HepG2 (cell line): ENCODE data around the gene LOXL3. TPM values are rescaled to one million over a fixed set of nuclear protein-coding genes. Genes with fewer than 3 reads are reported as not detected.
A peak's percentile ranks its signal among the peaks of the same experiment; 100 is the strongest.
"Not testable (repeated sequence)": the region's sequence is repeated elsewhere in the genome, so short reads cannot be mapped to it uniquely, and the experiment has no call there.

Experiments used
- ATAC-seq: fragments of 200-7000 bp; cut with Tn5 transposase; 3 replicates; pipeline ENCODE4 v1.9.1; 2020; ENCODE audit warnings: mild to moderate bottlenecking, moderate library complexity
- BruUV-seq: library from RNA; stranded (reverse); fragments of 400-500 nt; replicated peaks from 2 replicates; lab custom pipeline; 2021; lab: Mats Ljungman, UMichigan
- CTCF ChIA-PET: fragments of 300-600 bp; formaldehyde crosslinking; extraction: SDS; loops from one replicate; lab custom pipeline; 2021; ENCODE audit warnings: low total read pairs, inconsistent platforms, low intra/inter-chr PET ratio; lab: Yijun Ruan, JAX
- POLR2A ChIA-PET: fragments of 350-600 bp; sonication (Branson Sonifier 250); formaldehyde crosslinking; loops from one replicate; lab custom pipeline; 2020; ENCODE audit warnings: antibody characterized with exemption, inconsistent platforms; lab: Yijun Ruan, JAX
- DNase-seq: peaks from one replicate; pipeline ENCODE4 v3.0.0-alpha.2; 2015; ENCODE audit warnings: low spot score
- FAIRE-seq: peaks from 3 replicates; lab custom pipeline; 2011; peaks lifted over from hg19 to GRCh38; lab: Jason Lieb, UNC
- H2AFZ ChIP-seq: one replicate; pipeline ENCODE4 v1.6.1; 2011; ENCODE audit warnings: low read length, inconsistent platforms
- H3K27ac ChIP-seq: fragments of 300-600 bp; 3 replicates; pipeline ENCODE4 v1.8.0; 2011; ENCODE audit warnings: mixed run types, mild to moderate bottlenecking, mixed read lengths, low read length, inconsistent platforms; ENCODE audit not compliant: insufficient read depth; ENCODE audit errors: extremely low read length
- H3K27me3 ChIP-seq, 2 experiments: fragments of 200-600 bp in 1 of 2; 2 replicates in 1 of 2; 3 replicates in 1 of 2; pipeline versions ENCODE4 v1.6.0 to v1.8.0; 2011; ENCODE audit warnings: low read length in 2 of 2, mild to moderate bottlenecking in 2 of 2, moderate library complexity in 2 of 2, inconsistent platforms in 1 of 2; ENCODE audit not compliant: insufficient read depth in 2 of 2, control insufficient read depth in 1 of 2
- H3K36me3 ChIP-seq, 2 experiments: fragments of 200-600 bp in 1 of 2; replicated peaks in 1 of 2; 2 replicates in 1 of 2; 3 replicates in 1 of 2; pipeline versions ENCODE4 v1.5.1 to v1.8.0; 2011; ENCODE audit warnings: low read length in 2 of 2, inconsistent platforms in 1 of 2; ENCODE audit not compliant: insufficient read depth in 2 of 2, control insufficient read depth in 1 of 2
- H3K4me1 ChIP-seq: 2 replicates; pipeline ENCODE4 v1.5.1; 2012; ENCODE audit warnings: low read length, inconsistent platforms; ENCODE audit not compliant: insufficient read depth
- H3K4me2 ChIP-seq: 2 replicates; pipeline ENCODE4 v1.6.0; 2011; ENCODE audit warnings: low read depth, low read length, inconsistent platforms
- H3K4me3 ChIP-seq, 3 experiments: fragments of 200-600 bp in 1 of 3; sonication (generic), shearing (Covaris generic) in 1 of 3; replicated peaks in 1 of 3; 2 replicates each; pipeline ENCODE4 v1.5.1; 2011 to 2016; ENCODE audit warnings: low read length in 3 of 3, inconsistent platforms in 2 of 3, low read depth in 2 of 3, mild to moderate bottlenecking in 2 of 3, control low read depth in 1 of 3, mixed read lengths in 1 of 3; ENCODE audit not compliant: insufficient read depth in 1 of 3
- H3K79me2 ChIP-seq: one replicate; pipeline ENCODE4 v1.6.1; 2011; ENCODE audit warnings: low read length, inconsistent platforms; ENCODE audit not compliant: insufficient read depth
- H3K9ac ChIP-seq: 2 replicates; pipeline ENCODE4 v1.6.0; 2011; ENCODE audit warnings: mild to moderate bottlenecking, low read depth, low read length, inconsistent platforms; ENCODE audit not compliant: insufficient read depth
- H3K9me3 ChIP-seq: 2 replicates; pipeline ENCODE4 v1.5.1; 2012; ENCODE audit warnings: mild to moderate bottlenecking, low read length
- H4K20me1 ChIP-seq: 2 replicates; pipeline ENCODE4 v1.6.0; 2011; ENCODE audit warnings: inconsistent platforms, mild to moderate bottlenecking, low read length, moderate library complexity; ENCODE audit not compliant: insufficient read depth
- FOSL2 ChIP-seq: sonication (generic); formaldehyde crosslinking; IDR thresholded peaks from 2 replicates; pipeline ENCODE4 v1.4.0; 2020; ENCODE audit warnings: missing genetic modification reagents
- FOXC1 ChIP-seq: sonication (generic); formaldehyde crosslinking; IDR thresholded peaks from 2 replicates; pipeline ENCODE4 v1.8.0; 2022; ENCODE audit warnings: mild to moderate bottlenecking, missing genetic modification reagents, borderline replicate concordance
- NCOA5 ChIP-seq: sonication (generic); formaldehyde crosslinking; IDR thresholded peaks from 2 replicates; pipeline ENCODE4 v1.4.0; 2020; ENCODE audit warnings: missing genetic modification reagents
- PAF1 ChIP-seq: IDR thresholded peaks from 2 replicates; pipeline ENCODE4 v1.6.1; 2016; ENCODE audit warnings: missing genetic modification reagents, missing compliant biosample characterization
- USF2 ChIP-seq, 2 experiments: sonication (generic) in 1 of 2; formaldehyde crosslinking in 1 of 2; IDR thresholded peaks; 2 replicates each; pipeline versions ENCODE4 v1.5.1 to v1.6.1; 2011 to 2020; ENCODE audit warnings: borderline replicate concordance in 1 of 2, low read depth in 1 of 2, low read length in 1 of 2, mild to moderate bottlenecking in 1 of 2, missing genetic modification reagents in 1 of 2, moderate library complexity in 1 of 2
- WGBS: methylation state at CpG from one replicate; pipeline ENCODE4 v1.1.6; 2017; ENCODE audit warnings: low lambda C conversion rate; 5-methylcytosine and 5-hydroxymethylcytosine counted together
- in situ Hi-C: cut with HindIII; loops from 2 replicates; pipeline ENCODE4 v1.10.0; 2017; ENCODE audit warnings: low pct_unique_long_range_greater_than_20kb; ENCODE audit not compliant: extremely low pct_ligation_motif_present
- intact Hi-C: fragments of 100-400 bp; cut with micrococcal nuclease; formaldehyde crosslinking; loops from one replicate; pipeline ENCODE4 v1.10.0; 2022; ENCODE audit not compliant: unreplicated experiment
- polyA plus RNA-seq, 8 experiments: library from polyadenylated mRNA; depleted of rRNA in 3 of 8; stranded (reverse) in 7 of 8; unstranded in 1 of 8; fragments of >200 nt; fragmentation: Illumina TruSeq in 4 of 8; extraction: Trizol in 4 of 8; gene quantifications; 2 replicates each; pipeline versions ENCODE4 v1.2.1 to v1.2.3, GENCODE V29; 2011 to 2016; ENCODE audit warnings: low read depth in 4 of 8, missing spikeins in 1 of 8, mixed read lengths in 1 of 8; ENCODE audit not compliant: insufficient read depth in 1 of 8
- total RNA-seq, 5 experiments: library from RNA; depleted of rRNA; stranded (reverse); fragments of >200 nt; fragmentation: Illumina TruSeq; extraction: Trizol; gene quantifications; 2 replicates each; pipeline ENCODE4 v1.2.3, GENCODE V29; 2016; ENCODE audit warnings: low read depth in 1 of 5

Gene LOXL3
- total and polyA plus RNA-seq, 2 of the 13 experiments (the other 11 are each of a cell fraction or from before 2014, with no cell fraction given), result 0.55 to 6.5 TPM

GRCh38 chr2:74564222-74564621 lies 10.5 kb upstream of the LOXL3 start (continued):
- no peak for TF ChIP-seq USF2 (IDR thresholded peaks at IDR 0.05; ENCODE audit: low read depth, low read length)
- TF ChIP-seq USF2 (CRISPR knock-in tag; IDR thresholded peaks at IDR 0.05; ENCODE audit: borderline replicate concordance), result no peak
- no peak for TF ChIP-seq FOXC1 (CRISPR knock-in tag)

GRCh38 chr2:74562126-74562775 lies 8.5 kb upstream of the LOXL3 start:
- Histone ChIP-seq H3K9ac (no peak overlapping the region), H3K9me3 (no peaks in the 10 kb centered on the region), H3K4me2 (no peak overlapping the region), H3K4me1 (peaks cover 13% of the 10 kb centered on the region; the same call in 1 of the 2 replicates), H3K4me3 (no peak overlapping the region), H3K27me3 (peaks cover 4 to 61% of the 10 kb centered on the region in 2 experiments; a peak in 4 of 5 replicates), H2AFZ (no peak overlapping the region), H3K36me3 (no peaks in the 10 kb centered on the region), H3K27ac (no peak overlapping the region), H3K79me2 (no peaks in the 10 kb centered on the region), H4K20me1 (no peaks in the 10 kb centered on the region)
- 0 out of 2 replicates have a peak, but pooled peaks have one; percentile 22 for TF ChIP-seq FOSL2 (CRISPR knock-in tag)
- no peak for TF ChIP-seq PAF1 (CRISPR knock-in tag)
- no peak for TF ChIP-seq NCOA5 (CRISPR knock-in tag)
- DNase-seq, result no peak
- no peak for ATAC-seq
- 10% methylated on average over 7 of the region's 7 CpGs for WGBS
- CTCF ChIA-PET, result no interaction called here
- POLR2A ChIA-PET, result no interaction called here
- FAIRE-seq, result no peak
- in situ Hi-C loops (no loop called here), intact Hi-C loops (no loop called here)
- no TSS peak for BruUV-seq

- DNase-seq, H3K36me3 ChIP-seq, ATAC-seq, H3K4me3 ChIP-seq, intact Hi-C loops, H2AFZ ChIP-seq, H3K4me2 ChIP-seq, H3K9ac ChIP-seq, H4K20me1 ChIP-seq, H3K27ac ChIP-seq, POLR2A ChIA-PET, H3K9me3 ChIP-seq, H3K79me2 ChIP-seq, CTCF ChIA-PET, BruUV-seq, FAIRE-seq, in situ Hi-C loops: not testable (repeated sequence)
- Histone ChIP-seq H3K4me1 (peaks cover 15% of the 10 kb centered on the region), H3K27me3 (peaks cover 4 to 54% of the 10 kb centered on the region in 2 experiments; a peak in 4 of 5 replicates)
- 29% methylated on average over 1 of the region's 1 CpG for WGBS
These were observed 7.3 kb upstream of the LOXL3 start for GRCh38 chr2:74561022-74561421.
